ENCODE results near the gene SLC47A2. TPM values are rescaled to one million over a fixed set of nuclear protein-coding genes. Genes with fewer than 3 reads are reported as not detected.
A peak's percentile ranks its signal among the peaks of the same experiment; 100 is the strongest.

The SLC47A2 gene
- polyA plus RNA-seq, 6 donors from 2014 or later: not detected

- ATAC-seq (ENCODE audit: low read depth in 2 of 2): no peak
- H3K9me3 Mint-ChIP-seq: no peaks in the 10 kb centered on the region
- no peak for DNase-seq
- peaks cover 0 to 25% (median 13%) of the 10 kb centered on the region in 3 donors for H3K27me3 Mint-ChIP-seq
- no peak overlapping the region for H3K27ac Mint-ChIP-seq
- peaks cover 0 to 3% (median 3%) of the 10 kb centered on the region in 3 donors for H3K4me1 Mint-ChIP-seq
- H3K36me3 Mint-ChIP-seq: no peaks in the 10 kb centered on the region
- no peak overlapping the region for H3K4me3 Mint-ChIP-seq
These were observed 1.7 kb upstream of the SLC47A2 start for GRCh38 chr17:19718041-19718612.

- no peaks in the 10 kb centered on the region for H3K9me3 Mint-ChIP-seq
- peaks cover 0 to 3% (median 0%) of the 10 kb centered on the region in 3 donors for H3K4me1 Mint-ChIP-seq
- peak overlapping the region in 1 of 6 donors; percentile 54 for H3K27ac Mint-ChIP-seq
- no peaks in the 10 kb centered on the region for H3K36me3 Mint-ChIP-seq
- H3K27me3 Mint-ChIP-seq: peaks cover 0 to 23% (median 13%) of the 10 kb centered on the region in 3 donors
- no peak for ATAC-seq (ENCODE audit: low read depth in 2 of 2)
- DNase-seq: no peak
- H3K4me3 Mint-ChIP-seq: no peak overlapping the region
These were observed 1.1 kb upstream of the SLC47A2 start for GRCh38 chr17:19717411-19717908.

- peaks cover 0 to 3% (median 0%) of the 10 kb centered on the region in 3 donors for H3K4me1 Mint-ChIP-seq
These were observed 612 bp upstream of the SLC47A2 start for GRCh38 chr17:19717031-19717360.

GRCh38 chr17:19714542-19715411, 1.6 kb downstream of the SLC47A2 start:
- H3K4me1 Mint-ChIP-seq: no peaks in the 10 kb centered on the region
- DNase-seq (no peak), ATAC-seq (ENCODE audit: low read depth in 2 of 2) (no peak)
- peaks cover 0 to 2% (median 1%) of the 10 kb centered on the region in 3 donors for H3K27me3 Mint-ChIP-seq
- peak overlapping the region in 1 of 8 donors; percentile 36 for H3K4me3 Mint-ChIP-seq
- no peaks in the 10 kb centered on the region for H3K36me3 Mint-ChIP-seq
- H3K27ac Mint-ChIP-seq: peak overlapping the region in 1 of 6 donors; percentile 52
- no peaks in the 10 kb centered on the region for H3K9me3 Mint-ChIP-seq

More at GRCh38 chr17:19717031-19717360, 612 bp upstream of the SLC47A2 start:
- H3K4me3 Mint-ChIP-seq: no peak overlapping the region
- no peak overlapping the region for H3K27ac Mint-ChIP-seq
- H3K9me3 Mint-ChIP-seq: no peaks in the 10 kb centered on the region
- peaks cover 0 to 18% (median 13%) of the 10 kb centered on the region in 3 donors for H3K27me3 Mint-ChIP-seq
- ATAC-seq (ENCODE audit: low read depth in 2 of 2) (no peak), DNase-seq (no peak)
- no peaks in the 10 kb centered on the region for H3K36me3 Mint-ChIP-seq

GRCh38 chr17:19713901-19714361, 2.5 kb downstream of the SLC47A2 start:
- Mint-ChIP-seq H3K27ac (no peak overlapping the region), H3K36me3 (no peaks in the 10 kb centered on the region), H3K4me3 (no peak overlapping the region), H3K27me3 (no peaks in the 10 kb centered on the region), H3K4me1 (no peaks in the 10 kb centered on the region), H3K9me3 (no peaks in the 10 kb centered on the region)
- no peak for DNase-seq
- no peak for ATAC-seq (ENCODE audit: low read depth in 2 of 2)

- H3K27ac Mint-ChIP-seq: peak overlapping the region in 1 of 6 donors; percentile 72
- H3K4me3 Mint-ChIP-seq: no peak overlapping the region
- H3K36me3 Mint-ChIP-seq: no peaks in the 10 kb centered on the region
- no peaks in the 10 kb centered on the region for H3K9me3 Mint-ChIP-seq
- DNase-seq (no peak), ATAC-seq (ENCODE audit: low read depth in 2 of 2) (no peak)
- no peaks in the 10 kb centered on the region for H3K4me1 Mint-ChIP-seq
- no peaks in the 10 kb centered on the region for H3K27me3 Mint-ChIP-seq
These were observed 2.9 kb downstream of the SLC47A2 start for GRCh38 chr17:19713462-19713861.

- Mint-ChIP-seq H3K27me3 (no peaks in the 10 kb centered on the region), H3K36me3 (no peaks in the 10 kb centered on the region), H3K4me1 (no peaks in the 10 kb centered on the region), H3K27ac (no peak overlapping the region), H3K9me3 (no peaks in the 10 kb centered on the region), H3K4me3 (no peak overlapping the region)
- DNase-seq (no peak), ATAC-seq (ENCODE audit: low read depth in 2 of 2) (no peak)
These were observed 3.9 kb downstream of the SLC47A2 start for GRCh38 chr17:19712436-19713004.

- Mint-ChIP-seq H3K27ac (peak overlapping the region in 1 of 6 donors; percentile 22), H3K4me3 (no peak overlapping the region), H3K4me1 (no peaks in the 10 kb centered on the region), H3K36me3 (no peaks in the 10 kb centered on the region), H3K27me3 (no peaks in the 10 kb centered on the region), H3K9me3 (no peaks in the 10 kb centered on the region)
- DNase-seq (no peak), ATAC-seq (ENCODE audit: low read depth in 2 of 2) (no peak)
These were observed 6.5 kb downstream of the SLC47A2 start for GRCh38 chr17:19709841-19710240.

- Mint-ChIP-seq H3K27ac (no peak overlapping the region), H3K36me3 (no peaks in the 10 kb centered on the region), H3K9me3 (no peaks in the 10 kb centered on the region), H3K4me3 (no peak overlapping the region), H3K27me3 (no peaks in the 10 kb centered on the region), H3K4me1 (no peaks in the 10 kb centered on the region)
- DNase-seq (no peak), ATAC-seq (ENCODE audit: low read depth in 2 of 2) (no peak)
These were observed 7.8 kb downstream of the SLC47A2 start for GRCh38 chr17:19708431-19709175.

GRCh38 chr17:19707728-19708221, 8.6 kb downstream of the SLC47A2 start:
- H3K9me3 Mint-ChIP-seq: no peaks in the 10 kb centered on the region
- peak overlapping the region in 1 of 8 donors; percentile 25 for H3K4me3 Mint-ChIP-seq
- no peak for ATAC-seq (ENCODE audit: low read depth in 2 of 2)
- no peaks in the 10 kb centered on the region for H3K4me1 Mint-ChIP-seq
- peak overlapping the region in 1 of 6 donors; percentile 67 for H3K27ac Mint-ChIP-seq
- H3K27me3 Mint-ChIP-seq: no peaks in the 10 kb centered on the region
- H3K36me3 Mint-ChIP-seq: no peaks in the 10 kb centered on the region
- no peak for DNase-seq

GRCh38 chr17:19706791-19707727, 9.3 kb downstream of the SLC47A2 start:
- no peaks in the 10 kb centered on the region for H3K9me3 Mint-ChIP-seq
- H3K27me3 Mint-ChIP-seq: no peaks in the 10 kb centered on the region
- H3K27ac Mint-ChIP-seq: peak overlapping the region in 1 of 6 donors; percentile 86
- H3K4me3 Mint-ChIP-seq: no peak overlapping the region
- no peaks in the 10 kb centered on the region for H3K4me1 Mint-ChIP-seq
- ATAC-seq (ENCODE audit: low read depth in 2 of 2): no peak
- DNase-seq: no peak
- no peaks in the 10 kb centered on the region for H3K36me3 Mint-ChIP-seq
